SK-N-SH treated with all-trans-retinoic acid at 6 μM for 48 hours (cell line): ENCODE measurements around the gene ADAMTS9.

Experiments used
- ATAC-seq: fragments of 200-7000 bp; cut with Tn5 transposase; 3 replicates; pipeline ENCODE4 v1.9.1; 2020; ENCODE audit warnings: mild to moderate bottlenecking, moderate library complexity
- ARNTL ChIP-seq: fragments of 450-650 bp; formaldehyde crosslinking; IDR thresholded peaks from 2 replicates; pipeline ENCODE4 v1.5.0; 2020; ENCODE audit warnings: low read depth, mild to moderate bottlenecking, moderate library complexity, borderline replicate concordance
- BACH2 ChIP-seq: fragments of 250-450 bp; sonication (Bioruptor Pico); IDR thresholded peaks from 2 replicates; pipeline ENCODE4 v1.9.0; 2021; ENCODE audit warnings: mild to moderate bottlenecking, borderline replicate concordance
- CREB5 ChIP-seq: fragments of 250-450 bp; sonication (Bioruptor Pico); IDR thresholded peaks from 2 replicates; pipeline ENCODE4 v1.5.1; 2020; ENCODE audit warnings: low read depth, mild to moderate bottlenecking, moderate library complexity
- CSDC2 ChIP-seq: fragments of 250-450 bp; sonication (Bioruptor Pico); IDR thresholded peaks from 2 replicates; pipeline ENCODE4 v1.5.0; 2020; ENCODE audit warnings: mild to moderate bottlenecking, moderate library complexity
- CSRNP3 ChIP-seq: fragments of 250-450 bp; sonication (Bioruptor Pico); IDR thresholded peaks from 2 replicates; pipeline ENCODE4 v1.5.1; 2021; ENCODE audit warnings: mild to moderate bottlenecking, moderate library complexity
- ESRRG ChIP-seq: fragments of 250-450 bp; sonication (Bioruptor Pico); IDR thresholded peaks from 2 replicates; pipeline ENCODE4 v1.6.1; 2021; ENCODE audit warnings: mild to moderate bottlenecking
- GLIS3 ChIP-seq: fragments of 250-450 bp; sonication (Bioruptor Pico); IDR thresholded peaks from 2 replicates; pipeline ENCODE4 v1.5.0; 2020; ENCODE audit warnings: mild to moderate bottlenecking, moderate library complexity
- ISL1 ChIP-seq: fragments of 250-450 bp; sonication (Bioruptor Pico); IDR thresholded peaks from 2 replicates; pipeline ENCODE4 v2.1.2; 2022; ENCODE audit warnings: mild to moderate bottlenecking, moderate library complexity
- OSR1 ChIP-seq: fragments of 250-450 bp; sonication (Bioruptor Pico); IDR thresholded peaks from 2 replicates; pipeline ENCODE4 v1.8.0; 2022; ENCODE audit warnings: moderate library complexity, mild to moderate bottlenecking, inconsistent platforms
- PATZ1 ChIP-seq: fragments of 250-450 bp; sonication (Bioruptor Pico); IDR thresholded peaks from 2 replicates; pipeline ENCODE4 v1.8.0; 2020; ENCODE audit warnings: mild to moderate bottlenecking, moderate library complexity, borderline replicate concordance
- POU6F1 ChIP-seq: fragments of 250-450 bp; sonication (Bioruptor Pico); IDR thresholded peaks from 2 replicates; pipeline ENCODE4 v1.8.0; 2021; ENCODE audit warnings: low read depth, mild to moderate bottlenecking, moderate library complexity, borderline replicate concordance
- PPARA ChIP-seq: fragments of 250-450 bp; sonication (Bioruptor Pico); IDR thresholded peaks from 2 replicates; pipeline ENCODE4 v1.5.0; 2020; ENCODE audit warnings: mild to moderate bottlenecking, borderline replicate concordance
- RARB ChIP-seq: fragments of 250-450 bp; sonication (Bioruptor Pico); IDR thresholded peaks from 2 replicates; pipeline ENCODE4 v1.8.0; 2021; ENCODE audit warnings: mild to moderate bottlenecking, moderate library complexity
- SNAI2 ChIP-seq: fragments of 250-450 bp; sonication (Bioruptor Pico); IDR thresholded peaks from 2 replicates; pipeline ENCODE4 v1.5.0; 2020; ENCODE audit warnings: mild to moderate bottlenecking, moderate library complexity
- TCF4 ChIP-seq: fragments of 250-450 bp; sonication (Bioruptor Pico); IDR thresholded peaks from 2 replicates; pipeline ENCODE4 v1.8.0; 2021; ENCODE audit warnings: mild to moderate bottlenecking, moderate library complexity, borderline replicate concordance
- TOX ChIP-seq: fragments of 250-450 bp; sonication (Bioruptor Pico); IDR thresholded peaks from 2 replicates; pipeline ENCODE4 v1.8.0; 2021; ENCODE audit warnings: mild to moderate bottlenecking, moderate library complexity, borderline replicate concordance
- ZC3H10 ChIP-seq: fragments of 250-450 bp; sonication (Bioruptor Pico); IDR thresholded peaks from 2 replicates; pipeline ENCODE4 v1.5.1; 2021; ENCODE audit warnings: mild to moderate bottlenecking, moderate library complexity
- ZFP3 ChIP-seq: fragments of 250-450 bp; sonication (Bioruptor Pico); IDR thresholded peaks from 2 replicates; pipeline ENCODE4 v1.5.0; 2020; ENCODE audit warnings: mild to moderate bottlenecking, moderate library complexity
- ZFP30 ChIP-seq: fragments of 450-650 bp; formaldehyde crosslinking; IDR thresholded peaks from 2 replicates; pipeline ENCODE4 v1.5.0; 2022; ENCODE audit warnings: mild to moderate bottlenecking, moderate library complexity
- ZNF565 ChIP-seq: fragments of 450-650 bp; formaldehyde crosslinking; conservative IDR thresholded peaks from 2 replicates; pipeline ENCODE4 v1.5.0; 2020; ENCODE audit warnings: low read depth, mild to moderate bottlenecking, moderate library complexity
- ZNF70 ChIP-seq: fragments of 450-650 bp; formaldehyde crosslinking; IDR thresholded peaks from 2 replicates; pipeline ENCODE4 v1.5.0; 2020; ENCODE audit warnings: mild to moderate bottlenecking, moderate library complexity
- ZNF8 ChIP-seq: fragments of 450-650 bp; formaldehyde crosslinking; IDR thresholded peaks from 2 replicates; pipeline ENCODE4 v1.5.0; 2020; ENCODE audit warnings: mild to moderate bottlenecking, moderate library complexity

Gene ADAMTS9

GRCh38 chr3:64495781-64496334 is 191.9 kb downstream of the ADAMTS9 start (continued):
- no peak for TF ChIP-seq OSR1 (CRISPR knock-in tag)
- no peak for TF ChIP-seq RARB (CRISPR knock-in tag)
- no peak for TF ChIP-seq GLIS3 (CRISPR knock-in tag)
- TF ChIP-seq ZC3H10 (CRISPR knock-in tag), result no peak
- TF ChIP-seq ZFP30 (CRISPR knock-in tag), result no peak
- no peak for TF ChIP-seq ARNTL (CRISPR knock-in tag)
- TF ChIP-seq ISL1, result no peak
- no peak for TF ChIP-seq BACH2
- no peak for TF ChIP-seq TCF4
- TF ChIP-seq ZNF565 (CRISPR knock-in tag), result no peak
- no peak for TF ChIP-seq SNAI2 (CRISPR knock-in tag)

GRCh38 chr3:64495121-64495780 is 192.5 kb downstream of the ADAMTS9 start:
- TF ChIP-seq TOX (no peak), SNAI2 (CRISPR knock-in tag) (no peak), POU6F1 (CRISPR knock-in tag) (no peak), TCF4 (no peak), ZFP3 (CRISPR knock-in tag) (no peak), ZFP30 (CRISPR knock-in tag) (no peak), ZNF70 (CRISPR knock-in tag) (no peak), ESRRG (CRISPR knock-in tag) (no peak), RARB (CRISPR knock-in tag) (no peak), ZNF565 (CRISPR knock-in tag) (no peak), ZC3H10 (CRISPR knock-in tag) (no peak), ARNTL (CRISPR knock-in tag) (no peak)
- ATAC-seq, result no peak

- TF ChIP-seq CSRNP3 (CRISPR knock-in tag) (no peak), PPARA (CRISPR knock-in tag) (no peak), POU6F1 (CRISPR knock-in tag) (no peak), CREB5 (no peak), ZFP3 (CRISPR knock-in tag) (no peak), RARB (CRISPR knock-in tag) (no peak), ZNF8 (CRISPR knock-in tag) (no peak), ZNF565 (CRISPR knock-in tag) (no peak), ARNTL (CRISPR knock-in tag) (no peak), ISL1 (no peak), TCF4 (no peak), ZC3H10 (CRISPR knock-in tag) (no peak)
- ATAC-seq, result no peak
Observed at GRCh38 chr3:64494526-64494925, 193.3 kb downstream of the ADAMTS9 start.

GRCh38 chr3:64493149-64493548 is 194.7 kb downstream of the ADAMTS9 start:
- no peak for TF ChIP-seq CREB5
- TF ChIP-seq CSRNP3 (CRISPR knock-in tag), result no peak
- TF ChIP-seq RARB (CRISPR knock-in tag), result no peak
- TF ChIP-seq ISL1, result no peak
- TF ChIP-seq TCF4, result no peak
- no peak for TF ChIP-seq CSDC2 (CRISPR knock-in tag)
- TF ChIP-seq ZC3H10 (CRISPR knock-in tag), result no peak
- TF ChIP-seq TOX, result no peak
- no peak for TF ChIP-seq SNAI2 (CRISPR knock-in tag)
- TF ChIP-seq ESRRG (CRISPR knock-in tag), result no peak
- no peak for TF ChIP-seq PATZ1
- TF ChIP-seq, all 23 proteins: peak for 0
- no peak for ATAC-seq
